Vagina (tissue), 2 donors: ENCODE results near the gene KRTAP10-4.

Experiments
- POLR2A ChIP-seq, 2 donors: fragments of 450-650 bp; IDR thresholded peaks; one replicate each; pipeline ENCODE4 v1.6.1; 2017; ENCODE audit warnings: antibody characterized with exemption in 2 of 2, mild to moderate bottlenecking in 2 of 2, moderate library complexity in 2 of 2
- TF ChIP-seq, protein P1 (sequence below), 3 experiments: fragments of 450-650 bp in 2 of 3; fragments of 200-600 bp in 1 of 3; sonication (generic) in 1 of 3; IDR thresholded peaks; one replicate each; pipeline ENCODE4 v1.5.1; 2017 to 2019; ENCODE audit warnings: antibody characterized with exemption in 3 of 3, mild to moderate bottlenecking in 2 of 3, moderate library complexity in 2 of 3

DNA sequence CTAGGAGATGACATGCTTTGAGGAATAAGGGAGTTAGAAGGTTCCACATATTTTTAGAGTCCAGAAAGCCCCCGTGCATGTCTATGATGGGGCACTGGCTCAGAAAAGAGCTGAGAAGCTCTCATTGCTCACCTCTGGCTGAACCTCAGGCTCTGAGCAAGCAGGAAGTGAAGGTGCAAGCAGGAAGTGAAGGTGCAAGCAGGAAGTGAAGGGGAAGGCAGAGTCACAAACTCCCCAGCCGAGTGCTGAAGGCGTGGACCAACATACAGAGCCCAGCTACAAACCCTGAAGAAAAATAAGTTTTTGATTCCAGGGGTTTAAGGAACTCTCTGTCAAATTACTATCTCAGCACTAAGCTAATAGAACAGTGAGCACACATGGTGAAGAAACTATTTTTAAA is 45.4 kb downstream of the KRTAP10-4 start:
- no peak for TF ChIP-seq POLR2A (IDR thresholded peaks at IDR 0.05)
- TF ChIP-seq, protein P1, sequence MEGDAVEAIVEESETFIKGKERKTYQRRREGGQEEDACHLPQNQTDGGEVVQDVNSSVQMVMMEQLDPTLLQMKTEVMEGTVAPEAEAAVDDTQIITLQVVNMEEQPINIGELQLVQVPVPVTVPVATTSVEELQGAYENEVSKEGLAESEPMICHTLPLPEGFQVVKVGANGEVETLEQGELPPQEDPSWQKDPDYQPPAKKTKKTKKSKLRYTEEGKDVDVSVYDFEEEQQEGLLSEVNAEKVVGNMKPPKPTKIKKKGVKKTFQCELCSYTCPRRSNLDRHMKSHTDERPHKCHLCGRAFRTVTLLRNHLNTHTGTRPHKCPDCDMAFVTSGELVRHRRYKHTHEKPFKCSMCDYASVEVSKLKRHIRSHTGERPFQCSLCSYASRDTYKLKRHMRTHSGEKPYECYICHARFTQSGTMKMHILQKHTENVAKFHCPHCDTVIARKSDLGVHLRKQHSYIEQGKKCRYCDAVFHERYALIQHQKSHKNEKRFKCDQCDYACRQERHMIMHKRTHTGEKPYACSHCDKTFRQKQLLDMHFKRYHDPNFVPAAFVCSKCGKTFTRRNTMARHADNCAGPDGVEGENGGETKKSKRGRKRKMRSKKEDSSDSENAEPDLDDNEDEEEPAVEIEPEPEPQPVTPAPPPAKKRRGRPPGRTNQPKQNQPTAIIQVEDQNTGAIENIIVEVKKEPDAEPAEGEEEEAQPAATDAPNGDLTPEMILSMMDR (IDR thresholded peaks at IDR 0.05): no peak
